IgD-negative memory B cell (primary cell): Measurements from ENCODE around the gene NCBP3. TPM values are rescaled to one million over a fixed set of nuclear protein-coding genes. Genes with fewer than 3 reads are reported as not detected.
A peak's percentile ranks its signal among the peaks of the same experiment; 100 is the strongest.

Experiments
- H3K27ac Mint-ChIP-seq, 3 donors: one replicate each; pipeline ENCODE4 v1.8.0; 2020 to 2022; ENCODE audit warnings: mild to moderate bottlenecking in 3 of 3, mixed read lengths in 3 of 3, moderate library complexity in 1 of 3
- H3K27me3 Mint-ChIP-seq: one replicate; pipeline ENCODE4 v1.8.0; 2021; ENCODE audit warnings: mixed read lengths
- H3K36me3 Mint-ChIP-seq: one replicate; pipeline ENCODE4 v1.8.0; 2020; ENCODE audit warnings: mild to moderate bottlenecking, mixed read lengths
- H3K4me1 Mint-ChIP-seq, 3 donors: one replicate each; pipeline ENCODE4 v1.8.0; 2020 to 2022; ENCODE audit warnings: mixed read lengths in 3 of 3, mild to moderate bottlenecking in 1 of 3
- H3K4me3 Mint-ChIP-seq, 4 donors: one replicate each; pipeline ENCODE4 v1.8.0; 2020 to 2022; ENCODE audit warnings: mild to moderate bottlenecking in 4 of 4, mixed read lengths in 4 of 4, moderate library complexity in 3 of 4
- H3K9me3 Mint-ChIP-seq, 3 donors: one replicate each; pipeline ENCODE4 v1.8.0; 2020 to 2021; ENCODE audit warnings: mixed read lengths in 3 of 3, mild to moderate bottlenecking in 1 of 3
- polyA plus RNA-seq: library from polyadenylated mRNA; unstranded; fragments of 300-500 nt; fragmentation: Illumina TruSeq; gene quantifications from one replicate; pipeline ENCODE4 v1.2.3, GENCODE V29; 2021

NCBP3 gene
- polyA plus RNA-seq, 1 donor from 2014 or later, result 12.5 TPM

- H3K36me3 Mint-ChIP-seq, result no peaks in the 10 kb centered on the region
- peak overlapping the region in 1 of 4 donors; percentile 14 for H3K4me3 Mint-ChIP-seq
- H3K9me3 Mint-ChIP-seq, result no peaks in the 10 kb centered on the region
- H3K27me3 Mint-ChIP-seq, result no peaks in the 10 kb centered on the region
- H3K4me1 Mint-ChIP-seq, result peaks cover 12 to 28% (median 23%) of the 10 kb centered on the region in 3 donors
- H3K27ac Mint-ChIP-seq, result peak overlapping the region in 1 of 3 donors; percentile 46
Observed at GRCh38 chr17:3887804-3888203, 41.8 kb upstream of the NCBP3 start.

DNA sequence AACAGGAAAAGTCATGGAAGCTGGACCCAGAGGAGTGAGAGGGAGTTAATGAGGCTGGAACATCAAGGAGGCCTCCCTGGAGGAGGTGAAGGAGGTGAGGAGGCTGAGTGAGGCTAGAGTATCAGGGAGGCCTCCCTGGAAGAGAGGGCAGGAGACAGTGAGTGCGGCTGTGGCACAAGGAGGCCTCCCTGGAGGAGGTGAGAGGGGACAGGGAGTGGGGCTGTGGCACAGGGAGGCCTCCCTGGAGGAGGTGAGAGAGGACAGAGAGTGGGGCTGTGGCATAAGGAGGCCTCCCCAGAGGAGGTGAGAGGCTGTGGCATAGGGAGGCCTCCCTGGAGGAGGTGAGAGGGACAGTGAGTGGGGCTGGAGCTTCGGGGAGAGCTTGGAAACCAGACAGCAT lies 41.3 kb upstream of the NCBP3 start:
- Mint-ChIP-seq H3K4me1 (peaks cover 12 to 28% (median 23%) of the 10 kb centered on the region in 3 donors), H3K9me3 (no peaks in the 10 kb centered on the region), H3K4me3 (peak overlapping the region in 2 of 4 donors; percentile 14 to 79), H3K36me3 (no peaks in the 10 kb centered on the region), H3K27ac (peak overlapping the region in 2 of 3 donors; percentile 44 to 46), H3K27me3 (no peaks in the 10 kb centered on the region)

GRCh38 chr17:3886776-3887175 lies 40.7 kb upstream of the NCBP3 start:
- no peaks in the 10 kb centered on the region for H3K36me3 Mint-ChIP-seq

GRCh38 chr17:3885970-3886369 lies 39.9 kb upstream of the NCBP3 start:
- Mint-ChIP-seq H3K27me3 (no peaks in the 10 kb centered on the region), H3K4me1 (peaks cover 12 to 22% (median 14%) of the 10 kb centered on the region in 3 donors), H3K4me3 (no peak overlapping the region), H3K27ac (peak overlapping the region in 1 of 3 donors; percentile 44), H3K36me3 (no peaks in the 10 kb centered on the region), H3K9me3 (no peaks in the 10 kb centered on the region)

More at GRCh38 chr17:3886776-3887175, 40.7 kb upstream of the NCBP3 start:
- no peaks in the 10 kb centered on the region for H3K9me3 Mint-ChIP-seq
- peaks cover 12 to 28% (median 22%) of the 10 kb centered on the region in 3 donors for H3K4me1 Mint-ChIP-seq
- H3K27ac Mint-ChIP-seq, result peak overlapping the region; percentile 44 to 76 (median 46)
- H3K27me3 Mint-ChIP-seq, result no peaks in the 10 kb centered on the region
- peak overlapping the region in 3 of 4 donors; percentile 18 to 92 (median 79) for H3K4me3 Mint-ChIP-seq

GRCh38 chr17:3885271-3885670 lies 39.2 kb upstream of the NCBP3 start:
- Mint-ChIP-seq H3K27ac (no peak overlapping the region), H3K9me3 (no peaks in the 10 kb centered on the region), H3K4me1 (peaks cover 9 to 17% (median 12%) of the 10 kb centered on the region in 3 donors), H3K36me3 (no peaks in the 10 kb centered on the region), H3K27me3 (no peaks in the 10 kb centered on the region), H3K4me3 (peak overlapping the region in 1 of 4 donors; percentile 53)

- no peaks in the 10 kb centered on the region for H3K27me3 Mint-ChIP-seq
- H3K36me3 Mint-ChIP-seq, result peaks cover 2% of the 10 kb centered on the region
- H3K27ac Mint-ChIP-seq, result peak overlapping the region in 1 of 3 donors; percentile 76
Observed at GRCh38 chr17:3884188-3884587, 38.1 kb upstream of the NCBP3 start.

DNA sequence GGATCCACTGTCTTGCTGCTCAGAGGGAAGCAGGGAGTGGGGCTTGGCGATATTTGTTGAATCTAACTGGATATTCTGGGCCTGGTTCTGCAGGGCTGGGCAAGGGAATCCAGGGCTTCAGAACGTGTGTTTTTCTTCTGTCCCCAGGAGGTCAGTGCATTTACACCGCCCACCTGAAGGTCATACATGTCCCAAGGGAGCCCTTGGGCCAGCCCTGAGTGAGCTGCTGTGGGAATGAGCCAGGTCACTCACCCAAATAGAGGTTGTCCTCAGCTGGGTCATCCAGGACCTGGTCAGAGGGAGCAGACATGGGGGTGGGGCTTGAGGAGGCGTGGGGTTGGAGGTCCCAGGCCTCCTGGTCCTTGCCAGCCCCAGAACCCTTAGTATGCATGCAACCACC lies 36.2 kb upstream of the NCBP3 start:
- no peak overlapping the region for H3K4me3 Mint-ChIP-seq
- H3K27me3 Mint-ChIP-seq, result no peaks in the 10 kb centered on the region
- no peak overlapping the region for H3K27ac Mint-ChIP-seq
- H3K4me1 Mint-ChIP-seq, result peaks cover 6 to 13% (median 12%) of the 10 kb centered on the region in 3 donors
- peaks cover 2% of the 10 kb centered on the region for H3K36me3 Mint-ChIP-seq
- H3K9me3 Mint-ChIP-seq, result no peaks in the 10 kb centered on the region

More at GRCh38 chr17:3884188-3884587, 38.1 kb upstream of the NCBP3 start:
- Mint-ChIP-seq H3K9me3 (no peaks in the 10 kb centered on the region), H3K4me1 (peaks cover 9 to 16% (median 12%) of the 10 kb centered on the region in 3 donors), H3K4me3 (peak overlapping the region in 1 of 4 donors; percentile 76)

- Mint-ChIP-seq H3K27ac (peak overlapping the region in 1 of 3 donors; percentile 25), H3K4me1 (peaks cover 0 to 6% (median 1%) of the 10 kb centered on the region in 3 donors), H3K27me3 (no peaks in the 10 kb centered on the region), H3K4me3 (no peak overlapping the region), H3K9me3 (no peaks in the 10 kb centered on the region), H3K36me3 (peaks cover 2% of the 10 kb centered on the region)
Observed at GRCh38 chr17:3880983-3881382, 34.9 kb upstream of the NCBP3 start.

GRCh38 chr17:3879591-3880417 lies 33.8 kb upstream of the NCBP3 start:
- H3K36me3 Mint-ChIP-seq, result peaks cover 4% of the 10 kb centered on the region
- H3K27ac Mint-ChIP-seq, result peak overlapping the region in 1 of 3 donors; percentile 17
- no peaks in the 10 kb centered on the region for H3K9me3 Mint-ChIP-seq
- H3K4me1 Mint-ChIP-seq, result peaks cover 0 to 3% (median 1%) of the 10 kb centered on the region in 3 donors
- H3K27me3 Mint-ChIP-seq, result no peaks in the 10 kb centered on the region
- no peak overlapping the region for H3K4me3 Mint-ChIP-seq

- Mint-ChIP-seq H3K4me1 (peaks cover 0 to 1% (median 0%) of the 10 kb centered on the region in 3 donors), H3K27ac (peak overlapping the region in 2 of 3 donors; percentile 17 to 81), H3K27me3 (no peaks in the 10 kb centered on the region), H3K4me3 (no peak overlapping the region), H3K36me3 (peaks cover 4% of the 10 kb centered on the region), H3K9me3 (no peaks in the 10 kb centered on the region)
Observed at GRCh38 chr17:3879186-3879585, 33.1 kb upstream of the NCBP3 start.

DNA sequence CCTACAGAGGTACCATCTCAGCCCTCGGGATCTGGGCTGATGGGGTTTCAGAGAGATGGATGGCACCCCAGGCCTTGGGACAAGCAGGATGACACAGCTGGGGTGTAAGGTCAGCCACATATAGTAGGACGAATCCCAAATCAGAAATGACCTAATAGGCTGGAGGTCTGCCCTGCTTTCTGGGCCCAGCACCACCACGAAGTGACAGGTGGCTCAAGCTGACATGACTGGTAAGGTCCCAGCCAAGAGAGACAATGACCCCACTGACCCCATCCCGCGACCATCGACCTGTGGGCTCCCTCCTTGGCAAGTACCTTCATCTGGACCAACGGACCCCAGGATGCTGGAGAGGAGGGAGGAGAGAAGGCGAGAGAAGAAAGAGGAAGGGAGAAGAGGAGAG lies 31.2 kb upstream of the NCBP3 start:
- Mint-ChIP-seq H3K4me1 (no peaks in the 10 kb centered on the region), H3K27me3 (no peaks in the 10 kb centered on the region), H3K27ac (no peak overlapping the region), H3K9me3 (no peaks in the 10 kb centered on the region), H3K36me3 (peaks cover 6% of the 10 kb centered on the region), H3K4me3 (no peak overlapping the region)

GRCh38 chr17:3875317-3875716 lies 29.3 kb upstream of the NCBP3 start:
- Mint-ChIP-seq H3K4me1 (peaks cover 3 to 4% (median 4%) of the 10 kb centered on the region in 3 donors), H3K36me3 (peaks cover 8% of the 10 kb centered on the region), H3K27me3 (no peaks in the 10 kb centered on the region), H3K4me3 (no peak overlapping the region), H3K27ac (no peak overlapping the region), H3K9me3 (no peaks in the 10 kb centered on the region)

DNA sequence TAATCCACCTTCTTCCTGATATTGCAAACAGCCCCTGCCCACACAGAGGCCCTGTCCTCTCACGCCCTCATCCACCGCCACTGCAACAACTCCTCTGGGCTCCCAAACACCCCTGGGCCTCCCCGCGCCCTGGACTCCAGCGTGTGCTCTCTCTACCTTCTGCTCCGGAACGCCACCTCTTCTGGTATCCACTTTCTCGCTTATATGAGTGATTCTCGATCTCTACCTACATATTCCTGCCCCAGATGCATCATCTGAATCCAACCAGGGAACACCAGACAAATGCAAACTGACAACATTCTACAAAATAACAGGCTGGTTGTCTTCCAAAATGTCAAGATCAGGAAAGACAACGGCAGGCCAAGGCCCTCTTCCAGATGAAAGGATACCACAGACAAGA lies 27.8 kb upstream of the NCBP3 start:
- Mint-ChIP-seq H3K27ac (peak overlapping the region in 2 of 3 donors; percentile 16 to 27), H3K4me1 (peaks cover 3 to 4% (median 4%) of the 10 kb centered on the region in 3 donors), H3K36me3 (peaks cover 6% of the 10 kb centered on the region), H3K4me3 (peak overlapping the region in 2 of 4 donors; percentile 10 to 42), H3K27me3 (no peaks in the 10 kb centered on the region), H3K9me3 (no peaks in the 10 kb centered on the region)

DNA sequence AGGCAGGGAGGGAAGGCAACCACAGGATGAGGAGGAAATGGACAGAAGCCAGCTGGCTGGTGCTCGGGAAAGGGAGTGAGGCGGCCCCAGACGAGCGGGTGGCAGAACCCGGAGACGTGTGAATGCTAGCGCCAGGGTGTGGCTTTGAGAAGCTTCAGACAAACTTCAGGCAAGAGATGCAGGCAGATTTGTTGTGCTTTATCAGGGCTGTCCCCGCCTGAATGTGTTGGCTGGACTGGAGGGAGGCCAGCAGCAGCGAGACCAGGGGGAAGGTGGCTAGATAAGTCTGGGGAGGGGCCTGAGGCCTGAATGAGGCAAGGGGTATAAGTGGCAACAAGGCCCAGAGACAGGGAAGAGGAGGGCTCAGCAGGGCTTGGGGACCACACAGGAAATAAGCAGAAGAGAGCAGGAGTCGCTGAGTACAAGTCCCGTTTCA lies 24.8 kb upstream of the NCBP3 start:
- H3K4me1 Mint-ChIP-seq, result peaks cover 3 to 4% (median 4%) of the 10 kb centered on the region in 3 donors
- H3K9me3 Mint-ChIP-seq, result no peaks in the 10 kb centered on the region

DNA sequence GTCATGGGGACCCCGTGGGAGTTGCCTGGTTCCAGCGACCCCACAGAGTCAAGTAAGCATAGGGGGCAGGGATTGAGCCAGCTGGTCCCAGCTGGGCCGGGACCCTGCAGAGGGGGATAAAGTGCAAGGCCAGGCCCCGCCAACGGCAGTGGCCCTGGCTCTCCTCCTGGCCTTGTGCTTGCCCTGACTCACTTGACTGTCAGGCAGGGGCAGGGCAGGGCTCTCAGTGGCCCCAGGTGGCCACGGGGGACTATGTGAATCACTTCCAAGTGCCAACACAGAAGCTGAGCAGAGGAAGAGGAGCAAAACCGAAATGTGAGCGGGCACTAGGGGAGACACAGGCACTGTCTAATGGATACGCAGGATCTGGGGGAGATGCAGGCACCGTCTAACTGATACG lies 21.6 kb upstream of the NCBP3 start:
- H3K27ac Mint-ChIP-seq, result peak overlapping the region in 2 of 3 donors; percentile 39 to 80
- no peaks in the 10 kb centered on the region for H3K9me3 Mint-ChIP-seq
- H3K27me3 Mint-ChIP-seq, result no peaks in the 10 kb centered on the region
- H3K4me3 Mint-ChIP-seq, result peak overlapping the region in 1 of 4 donors; percentile 40
- H3K36me3 Mint-ChIP-seq, result peaks cover 1% of the 10 kb centered on the region
- peaks cover 3 to 4% (median 4%) of the 10 kb centered on the region in 3 donors for H3K4me1 Mint-ChIP-seq

More for the DNA sequence above, 24.8 kb upstream of the NCBP3 start:
- Mint-ChIP-seq H3K27ac (peak overlapping the region; percentile 76 to 90 (median 88)), H3K36me3 (peaks cover 6% of the 10 kb centered on the region), H3K27me3 (no peaks in the 10 kb centered on the region), H3K4me3 (peak overlapping the region; percentile 30 to 77 (median 70))
